Measurements from ENCODE around the gene PTTG1. TPM values are rescaled to one million over a fixed set of nuclear protein-coding genes. Genes with fewer than 3 reads are reported as not detected.

PTTG1 gene
- total and polyA plus RNA-seq, 2 of the 8 experiments (the other 6 are each of a cell fraction or from before 2014, with no cell fraction given) = 240 to 478 TPM

GRCh38 chr5:160471761-160472160, 50.1 kb downstream of the PTTG1 start (continued):
- no peak for TF ChIP-seq USF2 (IDR thresholded peaks at IDR 0.05; ENCODE audit: low read length)
